Stimulated activated memory B cell treated with anti-CD40 and anti-IgM and Interleukin-4, amounts not matched to agents 10 μg/mL and 1 μg/mL and 100 μg/mL, for 72 hours (primary cell): ENCODE data around the gene PCNT.

Experiments
- ATAC-seq: fragments of 150-1000 bp; cut with Tn5 transposase; 2 replicates; pipeline ENCODE4 v1.10.0; 2021
- H3K27ac Mint-ChIP-seq: one replicate; pipeline ENCODE4 v1.8.0; 2022; ENCODE audit warnings: mild to moderate bottlenecking, mixed read lengths
- H3K27me3 Mint-ChIP-seq: one replicate; pipeline ENCODE4 v1.8.0; 2022; ENCODE audit warnings: mixed read lengths
- H3K36me3 Mint-ChIP-seq: one replicate; pipeline ENCODE4 v1.8.0; 2022; ENCODE audit warnings: mixed read lengths
- H3K4me1 Mint-ChIP-seq: one replicate; pipeline ENCODE4 v1.8.0; 2022; ENCODE audit warnings: mixed read lengths
- H3K4me3 Mint-ChIP-seq: one replicate; pipeline ENCODE4 v1.8.0; 2022; ENCODE audit warnings: mild to moderate bottlenecking, moderate library complexity, mixed read lengths
- H3K9me3 Mint-ChIP-seq: one replicate; pipeline ENCODE4 v1.8.0; 2022; ENCODE audit warnings: mixed read lengths

Gene PCNT

GRCh38 chr21:46482225-46482845, 158.4 kb downstream of the PCNT start:
- Mint-ChIP-seq H3K27me3 (no peaks in the 10 kb centered on the region), H3K4me3 (no peak overlapping the region), H3K36me3 (peaks cover 36% of the 10 kb centered on the region), H3K27ac (no peak overlapping the region), H3K9me3 (no peaks in the 10 kb centered on the region), H3K4me1 (peaks cover 12% of the 10 kb centered on the region)
- ATAC-seq = no peak

GRCh38 chr21:46482846-46483231, 158.9 kb downstream of the PCNT start:
- peaks cover 12% of the 10 kb centered on the region for H3K4me1 Mint-ChIP-seq
- no peaks in the 10 kb centered on the region for H3K9me3 Mint-ChIP-seq
- H3K27me3 Mint-ChIP-seq = no peaks in the 10 kb centered on the region
- H3K36me3 Mint-ChIP-seq = peaks cover 36% of the 10 kb centered on the region
- no peak for ATAC-seq
- H3K27ac Mint-ChIP-seq = no peak overlapping the region
- H3K4me3 Mint-ChIP-seq = no peak overlapping the region

- Mint-ChIP-seq H3K4me1 (peaks cover 12% of the 10 kb centered on the region), H3K36me3 (peaks cover 39% of the 10 kb centered on the region), H3K9me3 (no peaks in the 10 kb centered on the region), H3K27me3 (no peaks in the 10 kb centered on the region), H3K4me3 (no peak overlapping the region), H3K27ac (no peak overlapping the region)
- ATAC-seq = no peak
Measured at GRCh38 chr21:46483300-46484295, 159.6 kb downstream of the PCNT start.

- ATAC-seq = no peak
- Mint-ChIP-seq H3K27me3 (no peaks in the 10 kb centered on the region), H3K4me1 (peaks cover 12% of the 10 kb centered on the region), H3K4me3 (no peak overlapping the region), H3K27ac (no peak overlapping the region), H3K36me3 (peaks cover 34% of the 10 kb centered on the region), H3K9me3 (no peaks in the 10 kb centered on the region)
Measured at GRCh38 chr21:46486481-46487126, 162.6 kb downstream of the PCNT start.

GRCh38 chr21:46489162-46489663, 165.3 kb downstream of the PCNT start:
- H3K27ac Mint-ChIP-seq = no peak overlapping the region
- no peak overlapping the region for H3K4me3 Mint-ChIP-seq
- ATAC-seq = no peak
- no peaks in the 10 kb centered on the region for H3K27me3 Mint-ChIP-seq
- no peaks in the 10 kb centered on the region for H3K4me1 Mint-ChIP-seq
- no peaks in the 10 kb centered on the region for H3K9me3 Mint-ChIP-seq
- peaks cover 60% of the 10 kb centered on the region for H3K36me3 Mint-ChIP-seq

- no peak for ATAC-seq
- Mint-ChIP-seq H3K4me3 (no peak overlapping the region), H3K27ac (no peak overlapping the region), H3K9me3 (no peaks in the 10 kb centered on the region), H3K36me3 (peaks cover 66% of the 10 kb centered on the region), H3K27me3 (no peaks in the 10 kb centered on the region), H3K4me1 (no peaks in the 10 kb centered on the region)
Measured at GRCh38 chr21:46489800-46490199, 165.8 kb downstream of the PCNT start.

- peaks cover 75% of the 10 kb centered on the region for H3K36me3 Mint-ChIP-seq
- H3K4me3 Mint-ChIP-seq = no peak overlapping the region
- no peak for ATAC-seq
- H3K27me3 Mint-ChIP-seq = no peaks in the 10 kb centered on the region
- no peak overlapping the region for H3K27ac Mint-ChIP-seq
- no peaks in the 10 kb centered on the region for H3K9me3 Mint-ChIP-seq
- no peaks in the 10 kb centered on the region for H3K4me1 Mint-ChIP-seq
Measured at GRCh38 chr21:46491553-46491952, 167.6 kb downstream of the PCNT start.

GRCh38 chr21:46492851-46493250, 168.9 kb downstream of the PCNT start:
- Mint-ChIP-seq H3K27me3 (no peaks in the 10 kb centered on the region), H3K36me3 (peaks cover 72% of the 10 kb centered on the region), H3K9me3 (no peaks in the 10 kb centered on the region), H3K4me1 (no peaks in the 10 kb centered on the region), H3K27ac (no peak overlapping the region), H3K4me3 (no peak overlapping the region)
- no peak for ATAC-seq

GRCh38 chr21:46493828-46494227, 169.9 kb downstream of the PCNT start:
- Mint-ChIP-seq H3K9me3 (no peaks in the 10 kb centered on the region), H3K27ac (no peak overlapping the region), H3K27me3 (no peaks in the 10 kb centered on the region), H3K4me3 (no peak overlapping the region), H3K4me1 (no peaks in the 10 kb centered on the region), H3K36me3 (peaks cover 71% of the 10 kb centered on the region)
- ATAC-seq = no peak
